Spleen (tissue), 7 donors: Measurements from ENCODE around the gene GNAT3.

Experiments used
- CTCF ChIP-seq, 11 experiments: fragments of 200-600 bp in 7 of 11; fragments of 450-650 bp in 4 of 11; sonication (generic) in 4 of 11; IDR thresholded peaks in 8 of 11; conservative IDR thresholded peaks in 3 of 11; 1 replicate in 7 of 11; 2 replicates in 4 of 11; pipeline versions ENCODE4 v1.4.0 to v1.8.0; 2016 to 2021; ENCODE audit warnings: antibody characterized with exemption in 11 of 11, inconsistent platforms in 4 of 11, mild to moderate bottlenecking in 1 of 11
- POLR2A ChIP-seq, 3 donors: fragments of 450-650 bp; IDR thresholded peaks; one replicate each; pipeline ENCODE4 v1.5.1; 2017; ENCODE audit warnings: antibody characterized with exemption in 3 of 3, mild to moderate bottlenecking in 1 of 3
- POLR2AphosphoS5 ChIP-seq, 3 donors: sonication (generic); formaldehyde crosslinking; IDR thresholded peaks; one replicate each; pipeline ENCODE4 v1.5.1; 2017; ENCODE audit warnings: antibody characterized with exemption in 3 of 3
- donor health status: DM: no; HTN: no; CAD: no; lungs with moderate emphysema.
- donor health status: DM: no; HTN: no; CAD: no.
- donor health status: DM: no; HTN: no; CAD: no.

GRCh38 chr7:80542398-80542797 lies 30.5 kb upstream of the GNAT3 start:
- no peak for TF ChIP-seq CTCF (IDR thresholded peaks at IDR 0.05 in 8 of 11, conservative IDR thresholded peaks at IDR 0.05 in 3 of 11)
- no peak for TF ChIP-seq POLR2A (IDR thresholded peaks at IDR 0.05)
- no peak for TF ChIP-seq POLR2AphosphoS5 (IDR thresholded peaks at IDR 0.05)
